Measurements from ENCODE around the gene ZRANB1. TPM values are rescaled to one million over a fixed set of nuclear protein-coding genes. Genes with fewer than 3 reads are reported as not detected.
A peak's percentile ranks its signal among the peaks of the same experiment; 100 is the strongest.

ZRANB1 gene
- total and polyA plus RNA-seq, 2 of the 13 experiments (the other 11 are each of a cell fraction or from before 2014, with no cell fraction given), result 10.3 to 19.6 TPM

- no peak for TF ChIP-seq HNF1A (IDR thresholded peaks at IDR 0.05; ENCODE audit: low read depth)
- no peak for TF ChIP-seq HNF1A (CRISPR knock-in tag; IDR thresholded peaks at IDR 0.05; ENCODE audit: borderline replicate concordance)
- no peak for TF ChIP-seq EHMT2 (IDR thresholded peaks at IDR 0.05; ENCODE audit: borderline replicate concordance, low read depth, low read length)
- TF ChIP-seq STAG1 (CRISPR knock-in tag; IDR thresholded peaks at IDR 0.05), result no peak
- TF ChIP-seq DBP (CRISPR knock-in tag; IDR thresholded peaks at IDR 0.05; ENCODE audit: not compliant biosample characterization), result no peak
- no peak for TF ChIP-seq TAF1 (CRISPR knock-in tag; IDR thresholded peaks at IDR 0.05)
- TF ChIP-seq JARID2 (CRISPR knock-in tag; IDR thresholded peaks at IDR 0.05; ENCODE audit: insufficient replicate concordance), result no peak
- TF ChIP-seq POLR2AphosphoS2 (IDR thresholded peaks at IDR 0.05; ENCODE audit: low read depth, low read length), result 0 out of 2 replicates have a peak, but pooled peaks have one; percentile 1
- no peak for TF ChIP-seq CREBL2 (CRISPR knock-in tag; IDR thresholded peaks at IDR 0.05; ENCODE audit: borderline replicate concordance)
- TF ChIP-seq ZNF605 (CRISPR knock-in tag; IDR thresholded peaks at IDR 0.05), result no peak
- TF ChIP-seq FUBP1 (CRISPR knock-in tag; IDR thresholded peaks at IDR 0.05; ENCODE audit: borderline replicate concordance), result no peak
- TF ChIP-seq PRDM10 (CRISPR knock-in tag; IDR thresholded peaks at IDR 0.05; ENCODE audit: low read depth), result no peak
- no peak for TF ChIP-seq SKI (IDR thresholded peaks at IDR 0.05; ENCODE audit: partially characterized antibody)
- no peak for TF ChIP-seq SMC3 (IDR thresholded peaks at IDR 0.05; ENCODE audit: low read length)
- TF ChIP-seq RFX1 (IDR thresholded peaks at IDR 0.05), result no peak
Observed at GRCh38 chr10:124916098-124916584, 25.8 kb upstream of the ZRANB1 start (continued).

All from HepG2 (cell line).